ENCODE results near the gene LIME1.

GRCh38 chr20:63755933-63756647 lies 19.6 kb downstream of the LIME1 start:
- TF ChIP-seq CTCF (IDR thresholded peaks at IDR 0.05) (no peak), POLR2A (IDR thresholded peaks at IDR 0.05) (no peak)

Measured in suprapubic skin (tissue), 3 donors.